ENCODE data around the gene EYA3. TPM values are rescaled to one million over a fixed set of nuclear protein-coding genes. Genes with fewer than 3 reads are reported as not detected.

The EYA3 gene
- total RNA-seq, 1 donor from 2014 or later: 28.1 TPM

- intact Hi-C loops (cut with micrococcal nuclease): loop anchor here (1.0 kb wide), 1 partner anchor 38 kb away; no protein-coding TSS in a partner anchor
Measured at GRCh38 chr1:27940870-27941560, 147.4 kb downstream of the EYA3 start.

GRCh38 chr1:27940297-27940696 is 148.1 kb downstream of the EYA3 start:
- intact Hi-C loops (cut with micrococcal nuclease): loop anchor here (1.0 kb wide), 1 partner anchor 39 kb away; no protein-coding TSS in a partner anchor

GRCh38 chr1:27938488-27938887 is 149.9 kb downstream of the EYA3 start:
- intact Hi-C loops (cut with micrococcal nuclease): no loop called here

GRCh38 chr1:27937524-27937836 is 150.9 kb downstream of the EYA3 start:
- intact Hi-C loops (cut with micrococcal nuclease): no loop called here

GRCh38 chr1:27936370-27936769 is 152.0 kb downstream of the EYA3 start:
- intact Hi-C loops (cut with micrococcal nuclease): no loop called here

GRCh38 chr1:27935721-27936120 is 152.7 kb downstream of the EYA3 start:
- intact Hi-C loops (cut with micrococcal nuclease): no loop called here

GRCh38 chr1:27934818-27935549 is 153.4 kb downstream of the EYA3 start, which contains the start of gene SMPDL3B:
Gene SMPDL3B (plus strand): TSS chr1:27935000. CDS start chr1:27935184, 184 bp downstream.
- intact Hi-C loops (cut with micrococcal nuclease): no loop called here

- intact Hi-C loops (cut with micrococcal nuclease): no loop called here
Measured at GRCh38 chr1:27931759-27932158, 156.7 kb downstream of the EYA3 start.

- intact Hi-C loops (cut with micrococcal nuclease): no loop called here
Measured at GRCh38 chr1:27931184-27931583, 157.2 kb downstream of the EYA3 start.

GRCh38 chr1:27928216-27928954 is 160.0 kb downstream of the EYA3 start:
- intact Hi-C loops (cut with micrococcal nuclease): no loop called here

GRCh38 chr1:27922272-27922671 is 166.1 kb downstream of the EYA3 start:
- intact Hi-C loops (cut with micrococcal nuclease): no loop called here

Other genes with a start within 250 kb of the EYA3 start
- gene THEMIS2, start 216.1 kb downstream of the EYA3 start, total RNA-seq: 56.4 and 61.6 TPM in 2 replicates
- gene RPA2, start 174.0 kb downstream of the EYA3 start, total RNA-seq: 76.4 and 78.9 TPM in 2 replicates
- 0.41 and 0.64 TPM in 2 replicates for gene SMPDL3B, start 153.6 kb downstream of the EYA3 start, total RNA-seq
- 6.6 and 6.8 TPM in 2 replicates for gene XKR8, start 128.6 kb downstream of the EYA3 start, total RNA-seq
- gene PTAFR, start 88.1 kb upstream of the EYA3 start, total RNA-seq: 0.23 TPM in 2 replicates
- 103 and 105 TPM in 2 replicates for gene DNAJC8, start 144.4 kb upstream of the EYA3 start, total RNA-seq
- gene ATP5IF1, start 147.5 kb upstream of the EYA3 start, total RNA-seq: 146 TPM in 2 replicates
- 7.9 and 8.2 TPM in 2 replicates for gene SESN2, start 170.9 kb upstream of the EYA3 start, total RNA-seq
- 19.7 and 22.4 TPM in 2 replicates for gene MED18, start 240.4 kb upstream of the EYA3 start, total RNA-seq